ENCODE data around the gene FBXW12.

GRCh38 chr3:48345946-48346572 lies 26.0 kb upstream of the FBXW12 start:
- TF ChIP-seq CTCF (conservative IDR thresholded peaks at IDR 0.05; ENCODE audit: low read depth, low read length) (no peak), EZH2phosphoT487 (IDR thresholded peaks at IDR 0.05; ENCODE audit: borderline replicate concordance, low read length) (no peak), EZH2 (IDR thresholded peaks at IDR 0.05; ENCODE audit: low read length, unreplicated experiment) (no peak)
